T-helper 1 cell treated with Interleukin-12 subunit alpha and Interleukin-12 subunit beta and Interleukin-4 antibody, amounts not matched to agents 30 μg/mL and 1 μg/mL, for 36 hours (primary cell): ENCODE data around the gene PPP1R7.

Source experiments
- H3K27ac Mint-ChIP-seq: one replicate; pipeline ENCODE4 v1.8.0; 2021; ENCODE audit warnings: mild to moderate bottlenecking, mixed read lengths
- H3K27me3 Mint-ChIP-seq: one replicate; pipeline ENCODE4 v1.8.0; 2021; ENCODE audit warnings: low read depth, mixed read lengths
- H3K36me3 Mint-ChIP-seq: one replicate; pipeline ENCODE4 v1.8.0; 2021; ENCODE audit warnings: low read depth, mixed read lengths
- H3K4me1 Mint-ChIP-seq: one replicate; pipeline ENCODE4 v1.8.0; 2021; ENCODE audit warnings: low read depth, mixed read lengths
- H3K4me3 Mint-ChIP-seq: one replicate; pipeline ENCODE4 v1.8.0; 2021; ENCODE audit warnings: mild to moderate bottlenecking, moderate library complexity, mixed read lengths
- H3K9me3 Mint-ChIP-seq: one replicate; pipeline ENCODE4 v1.8.0; 2021; ENCODE audit warnings: mixed read lengths

The PPP1R7 gene

GRCh38 chr2:241197947-241198346 lies 47.7 kb downstream of the PPP1R7 start:
- Mint-ChIP-seq H3K4me3 (no peak overlapping the region), H3K36me3 (no peaks in the 10 kb centered on the region), H3K9me3 (no peaks in the 10 kb centered on the region), H3K4me1 (no peaks in the 10 kb centered on the region), H3K27me3 (no peaks in the 10 kb centered on the region), H3K27ac (no peak overlapping the region)

GRCh38 chr2:241198381-241199279 lies 48.4 kb downstream of the PPP1R7 start:
- no peaks in the 10 kb centered on the region for H3K4me1 Mint-ChIP-seq
- H3K4me3 Mint-ChIP-seq, result no peak overlapping the region
- no peak overlapping the region for H3K27ac Mint-ChIP-seq
- H3K27me3 Mint-ChIP-seq, result no peaks in the 10 kb centered on the region
- no peaks in the 10 kb centered on the region for H3K36me3 Mint-ChIP-seq
- no peaks in the 10 kb centered on the region for H3K9me3 Mint-ChIP-seq

- Mint-ChIP-seq H3K27me3 (no peaks in the 10 kb centered on the region), H3K9me3 (no peaks in the 10 kb centered on the region), H3K27ac (no peak overlapping the region), H3K36me3 (no peaks in the 10 kb centered on the region), H3K4me3 (no peak overlapping the region), H3K4me1 (no peaks in the 10 kb centered on the region)
Measured at GRCh38 chr2:241199286-241199685, 49.0 kb downstream of the PPP1R7 start.

- Mint-ChIP-seq H3K4me1 (no peaks in the 10 kb centered on the region), H3K27ac (no peak overlapping the region), H3K9me3 (no peaks in the 10 kb centered on the region), H3K4me3 (no peak overlapping the region), H3K27me3 (no peaks in the 10 kb centered on the region), H3K36me3 (no peaks in the 10 kb centered on the region)
Measured at GRCh38 chr2:241199897-241200821, 49.9 kb downstream of the PPP1R7 start.

GRCh38 chr2:241200822-241201395 lies 50.6 kb downstream of the PPP1R7 start:
- H3K27me3 Mint-ChIP-seq, result no peaks in the 10 kb centered on the region
- H3K27ac Mint-ChIP-seq, result no peak overlapping the region
- no peaks in the 10 kb centered on the region for H3K36me3 Mint-ChIP-seq
- no peaks in the 10 kb centered on the region for H3K9me3 Mint-ChIP-seq
- H3K4me1 Mint-ChIP-seq, result no peaks in the 10 kb centered on the region
- no peak overlapping the region for H3K4me3 Mint-ChIP-seq

GRCh38 chr2:241201445-241202267 lies 51.4 kb downstream of the PPP1R7 start:
- Mint-ChIP-seq H3K9me3 (no peaks in the 10 kb centered on the region), H3K27ac (no peak overlapping the region), H3K4me1 (no peaks in the 10 kb centered on the region), H3K27me3 (no peaks in the 10 kb centered on the region), H3K36me3 (no peaks in the 10 kb centered on the region), H3K4me3 (no peak overlapping the region)

- H3K27ac Mint-ChIP-seq, result no peak overlapping the region
- no peaks in the 10 kb centered on the region for H3K9me3 Mint-ChIP-seq
- H3K4me1 Mint-ChIP-seq, result no peaks in the 10 kb centered on the region
- H3K36me3 Mint-ChIP-seq, result no peaks in the 10 kb centered on the region
- no peak overlapping the region for H3K4me3 Mint-ChIP-seq
- H3K27me3 Mint-ChIP-seq, result no peaks in the 10 kb centered on the region
Measured at GRCh38 chr2:241202268-241202585, 52.0 kb downstream of the PPP1R7 start.

GRCh38 chr2:241202681-241203080 lies 52.4 kb downstream of the PPP1R7 start:
- Mint-ChIP-seq H3K4me3 (no peak overlapping the region), H3K4me1 (no peaks in the 10 kb centered on the region), H3K27me3 (no peaks in the 10 kb centered on the region), H3K36me3 (no peaks in the 10 kb centered on the region), H3K9me3 (no peaks in the 10 kb centered on the region), H3K27ac (no peak overlapping the region)

- Mint-ChIP-seq H3K27ac (no peak overlapping the region), H3K4me1 (no peaks in the 10 kb centered on the region), H3K4me3 (no peak overlapping the region), H3K27me3 (no peaks in the 10 kb centered on the region), H3K36me3 (no peaks in the 10 kb centered on the region), H3K9me3 (no peaks in the 10 kb centered on the region)
Measured at GRCh38 chr2:241203218-241204009, 53.1 kb downstream of the PPP1R7 start.

GRCh38 chr2:241204010-241204384 lies 53.7 kb downstream of the PPP1R7 start:
- no peaks in the 10 kb centered on the region for H3K9me3 Mint-ChIP-seq
- H3K4me3 Mint-ChIP-seq, result no peak overlapping the region
- no peak overlapping the region for H3K27ac Mint-ChIP-seq
- H3K4me1 Mint-ChIP-seq, result no peaks in the 10 kb centered on the region
- H3K27me3 Mint-ChIP-seq, result no peaks in the 10 kb centered on the region
- H3K36me3 Mint-ChIP-seq, result no peaks in the 10 kb centered on the region

GRCh38 chr2:241204490-241204889 lies 54.2 kb downstream of the PPP1R7 start:
- Mint-ChIP-seq H3K36me3 (no peaks in the 10 kb centered on the region), H3K4me3 (no peak overlapping the region), H3K27ac (no peak overlapping the region), H3K4me1 (no peaks in the 10 kb centered on the region), H3K9me3 (no peaks in the 10 kb centered on the region), H3K27me3 (no peaks in the 10 kb centered on the region)

GRCh38 chr2:241205086-241205485 lies 54.8 kb downstream of the PPP1R7 start:
- H3K4me3 Mint-ChIP-seq, result no peak overlapping the region
- no peaks in the 10 kb centered on the region for H3K27me3 Mint-ChIP-seq
- no peaks in the 10 kb centered on the region for H3K36me3 Mint-ChIP-seq
- no peaks in the 10 kb centered on the region for H3K4me1 Mint-ChIP-seq
- no peak overlapping the region for H3K27ac Mint-ChIP-seq
- H3K9me3 Mint-ChIP-seq, result no peaks in the 10 kb centered on the region

- H3K36me3 Mint-ChIP-seq, result no peaks in the 10 kb centered on the region
- H3K27ac Mint-ChIP-seq, result no peak overlapping the region
- H3K9me3 Mint-ChIP-seq, result no peaks in the 10 kb centered on the region
- peaks cover 1% of the 10 kb centered on the region for H3K4me1 Mint-ChIP-seq
- no peaks in the 10 kb centered on the region for H3K27me3 Mint-ChIP-seq
- no peak overlapping the region for H3K4me3 Mint-ChIP-seq
Measured at GRCh38 chr2:241207151-241207550, 56.9 kb downstream of the PPP1R7 start.
